ENCODE results near the gene FNBP1. TPM values are rescaled to one million over a fixed set of nuclear protein-coding genes. Genes with fewer than 3 reads are reported as not detected.

The FNBP1 gene
- total and polyA plus RNA-seq, 2 of the 13 experiments (the other 11 are each of a cell fraction or from before 2014, with no cell fraction given) = 5.4 to 19.5 TPM

- ChIA-PET CTCF (ENCODE audit: low intra/inter-chr PET ratio, low total read pairs) (no interaction called here), POLR2A (no interaction called here)
- Histone ChIP-seq H3K36me3 (replicated peaks in 1 of 2; ENCODE audit: control insufficient read depth in 1 of 2, insufficient read depth in 2 of 2, low read length in 2 of 2) (peaks cover 23 to 51% of the 10 kb centered on the region in 2 experiments), H3K4me2 (ENCODE audit: low read depth, low read length) (no peak overlapping the region), H3K9me3 (ENCODE audit: low read length) (no peaks in the 10 kb centered on the region), H2AFZ (ENCODE audit: low read length) (no peak overlapping the region), H3K4me1 (ENCODE audit: insufficient read depth, low read length) (peaks cover 5% of the 10 kb centered on the region), H3K4me3 (replicated peaks in 1 of 3; ENCODE audit: insufficient read depth in 1 of 3, low read depth in 2 of 3, low read length in 3 of 3) (no peak overlapping the region), H3K9ac (ENCODE audit: insufficient read depth, low read depth, low read length) (no peak overlapping the region), H4K20me1 (ENCODE audit: insufficient read depth, low read length) (no peaks in the 10 kb centered on the region), H3K79me2 (ENCODE audit: insufficient read depth, low read length) (peaks cover under 1% of the 10 kb centered on the region), H3K27me3 (ENCODE audit: control insufficient read depth in 1 of 2, insufficient read depth in 2 of 2, low read length in 2 of 2) (no peaks in the 10 kb centered on the region), H3K27ac (ENCODE audit: extremely low read length, insufficient read depth, low read length) (no peak overlapping the region)
- in situ Hi-C loops (cut with HindIII; ENCODE audit: extremely low pct_ligation_motif_present, low pct_unique_long_range_greater_than_20kb) = no loop called here
- TSS peak; percentile 36 for BruUV-seq (replicated peaks)
- intact Hi-C loops (cut with micrococcal nuclease; ENCODE audit: unreplicated experiment) = no loop called here
- no peak for ATAC-seq
- no peak for DNase-seq (ENCODE audit: low spot score)
- TF ChIP-seq POLR2AphosphoS5 (IDR thresholded peaks at IDR 0.05; ENCODE audit: low read depth, low read length) (no peak), FOXO4 (CRISPR knock-in tag; conservative IDR thresholded peaks at IDR 0.05) (no peak), UBTF (CRISPR knock-in tag; IDR thresholded peaks at IDR 0.05) (no peak), HMGA1 (CRISPR knock-in tag; conservative IDR thresholded peaks at IDR 0.05) (no peak), NFKB2 (CRISPR knock-in tag; IDR thresholded peaks at IDR 0.05; ENCODE audit: borderline replicate concordance) (no peak), MED1 (CRISPR knock-in tag; IDR thresholded peaks at IDR 0.05) (no peak), ZNF547 (CRISPR knock-in tag; IDR thresholded peaks at IDR 0.05) (no peak), KAT8 (CRISPR knock-in tag; IDR thresholded peaks at IDR 0.05) (no peak)
- 97% methylated on average over 3 of the region's 3 CpGs for WGBS (ENCODE audit: low lambda C conversion rate)
- FAIRE-seq = no peak
Measured at GRCh38 chr9:130078547-130078946, 35.6 kb upstream of the FNBP1 start.
